HepG2 (cell line): ENCODE data around the gene METTL26. TPM values are rescaled to one million over a fixed set of nuclear protein-coding genes. Genes with fewer than 3 reads are reported as not detected.

ENCODE experiments used
- ATAC-seq: fragments of 200-7000 bp; cut with Tn5 transposase; 3 replicates; pipeline ENCODE4 v1.9.1; 2020; ENCODE audit warnings: mild to moderate bottlenecking, moderate library complexity
- BruUV-seq: library from RNA; stranded (reverse); fragments of 400-500 nt; replicated peaks from 2 replicates; lab custom pipeline; 2021; lab: Mats Ljungman, UMichigan
- CTCF ChIA-PET: fragments of 300-600 bp; formaldehyde crosslinking; extraction: SDS; loops from one replicate; lab custom pipeline; 2021; ENCODE audit warnings: low total read pairs, inconsistent platforms, low intra/inter-chr PET ratio; lab: Yijun Ruan, JAX
- POLR2A ChIA-PET: fragments of 350-600 bp; sonication (Branson Sonifier 250); formaldehyde crosslinking; loops from one replicate; lab custom pipeline; 2020; ENCODE audit warnings: antibody characterized with exemption, inconsistent platforms; lab: Yijun Ruan, JAX
- DNase-seq: peaks from one replicate; pipeline ENCODE4 v3.0.0-alpha.2; 2015; ENCODE audit warnings: low spot score
- FAIRE-seq: peaks from 3 replicates; lab custom pipeline; 2011; peaks lifted over from hg19 to GRCh38; lab: Jason Lieb, UNC
- H2AFZ ChIP-seq: one replicate; pipeline ENCODE4 v1.6.1; 2011; ENCODE audit warnings: low read length, inconsistent platforms
- H3K27ac ChIP-seq: fragments of 300-600 bp; 3 replicates; pipeline ENCODE4 v1.8.0; 2011; ENCODE audit warnings: mixed run types, mild to moderate bottlenecking, mixed read lengths, low read length, inconsistent platforms; ENCODE audit not compliant: insufficient read depth; ENCODE audit errors: extremely low read length
- H3K27me3 ChIP-seq, 2 experiments: fragments of 200-600 bp in 1 of 2; 2 replicates in 1 of 2; 3 replicates in 1 of 2; pipeline versions ENCODE4 v1.6.0 to v1.8.0; 2011; ENCODE audit warnings: low read length in 2 of 2, mild to moderate bottlenecking in 2 of 2, moderate library complexity in 2 of 2, inconsistent platforms in 1 of 2; ENCODE audit not compliant: insufficient read depth in 2 of 2, control insufficient read depth in 1 of 2
- H3K36me3 ChIP-seq, 2 experiments: fragments of 200-600 bp in 1 of 2; replicated peaks in 1 of 2; 2 replicates in 1 of 2; 3 replicates in 1 of 2; pipeline versions ENCODE4 v1.5.1 to v1.8.0; 2011; ENCODE audit warnings: low read length in 2 of 2, inconsistent platforms in 1 of 2; ENCODE audit not compliant: insufficient read depth in 2 of 2, control insufficient read depth in 1 of 2
- H3K4me1 ChIP-seq: 2 replicates; pipeline ENCODE4 v1.5.1; 2012; ENCODE audit warnings: low read length, inconsistent platforms; ENCODE audit not compliant: insufficient read depth
- H3K4me2 ChIP-seq: 2 replicates; pipeline ENCODE4 v1.6.0; 2011; ENCODE audit warnings: low read depth, low read length, inconsistent platforms
- H3K4me3 ChIP-seq, 3 experiments: fragments of 200-600 bp in 1 of 3; sonication (generic), shearing (Covaris generic) in 1 of 3; replicated peaks in 1 of 3; 2 replicates each; pipeline ENCODE4 v1.5.1; 2011 to 2016; ENCODE audit warnings: low read length in 3 of 3, inconsistent platforms in 2 of 3, low read depth in 2 of 3, mild to moderate bottlenecking in 2 of 3, control low read depth in 1 of 3, mixed read lengths in 1 of 3; ENCODE audit not compliant: insufficient read depth in 1 of 3
- H3K79me2 ChIP-seq: one replicate; pipeline ENCODE4 v1.6.1; 2011; ENCODE audit warnings: low read length, inconsistent platforms; ENCODE audit not compliant: insufficient read depth
- H3K9ac ChIP-seq: 2 replicates; pipeline ENCODE4 v1.6.0; 2011; ENCODE audit warnings: mild to moderate bottlenecking, low read depth, low read length, inconsistent platforms; ENCODE audit not compliant: insufficient read depth
- H3K9me3 ChIP-seq: 2 replicates; pipeline ENCODE4 v1.5.1; 2012; ENCODE audit warnings: mild to moderate bottlenecking, low read length
- H4K20me1 ChIP-seq: 2 replicates; pipeline ENCODE4 v1.6.0; 2011; ENCODE audit warnings: inconsistent platforms, mild to moderate bottlenecking, low read length, moderate library complexity; ENCODE audit not compliant: insufficient read depth
- PATZ1 ChIP-seq: sonication (generic); formaldehyde crosslinking; IDR thresholded peaks from 2 replicates; pipeline ENCODE4 v1.4.0; 2020; ENCODE audit warnings: missing genetic modification reagents
- ZNF281 ChIP-seq: sonication (generic); formaldehyde crosslinking; IDR thresholded peaks from 2 replicates; pipeline ENCODE4 v1.4.0; 2020; ENCODE audit warnings: missing genetic modification reagents, borderline replicate concordance
- WGBS: methylation state at CpG from one replicate; pipeline ENCODE4 v1.1.6; 2017; ENCODE audit warnings: low lambda C conversion rate; 5-methylcytosine and 5-hydroxymethylcytosine counted together
- in situ Hi-C: cut with HindIII; loops from 2 replicates; pipeline ENCODE4 v1.10.0; 2017; ENCODE audit warnings: low pct_unique_long_range_greater_than_20kb; ENCODE audit not compliant: extremely low pct_ligation_motif_present
- intact Hi-C: fragments of 100-400 bp; cut with micrococcal nuclease; formaldehyde crosslinking; loops from one replicate; pipeline ENCODE4 v1.10.0; 2022; ENCODE audit not compliant: unreplicated experiment
- polyA plus RNA-seq, 8 experiments: library from polyadenylated mRNA; depleted of rRNA in 3 of 8; stranded (reverse) in 7 of 8; unstranded in 1 of 8; fragments of >200 nt; fragmentation: Illumina TruSeq in 4 of 8; extraction: Trizol in 4 of 8; gene quantifications; 2 replicates each; pipeline versions ENCODE4 v1.2.1 to v1.2.3, GENCODE V29; 2011 to 2016; ENCODE audit warnings: low read depth in 4 of 8, missing spikeins in 1 of 8, mixed read lengths in 1 of 8; ENCODE audit not compliant: insufficient read depth in 1 of 8
- total RNA-seq, 5 experiments: library from RNA; depleted of rRNA; stranded (reverse); fragments of >200 nt; fragmentation: Illumina TruSeq; extraction: Trizol; gene quantifications; 2 replicates each; pipeline ENCODE4 v1.2.3, GENCODE V29; 2016; ENCODE audit warnings: low read depth in 1 of 5

Gene METTL26
- total and polyA plus RNA-seq, 2 of the 13 experiments (the other 11 are each of a cell fraction or from before 2014, with no cell fraction given), result 65.5 to 70.1 TPM

- Histone ChIP-seq H3K27me3 (no peaks in the 10 kb centered on the region), H3K4me3 (no peak overlapping the region), H3K36me3 (no peaks in the 10 kb centered on the region; a peak in 1 of 5 replicates), H3K9ac (no peak overlapping the region), H2AFZ (no peak overlapping the region), H3K9me3 (no peaks in the 10 kb centered on the region), H3K4me2 (no peak overlapping the region), H3K27ac (no peak overlapping the region), H4K20me1 (no peaks in the 10 kb centered on the region), H3K4me1 (peaks cover 49% of the 10 kb centered on the region), H3K79me2 (peaks cover 18% of the 10 kb centered on the region)
- in situ Hi-C loops (no loop called here), intact Hi-C loops (no loop called here)
- CTCF ChIA-PET, result no interaction called here
- no peak for FAIRE-seq
- 86% methylated on average over 5 of the region's 9 CpGs for WGBS
- POLR2A ChIA-PET, result interaction anchor here (1.1 to 1.6 kb wide), 2 partner anchors 10 to 41 kb away, joined by 3 to 4 read pairs; partner anchors contain the start of gene STUB1
- BruUV-seq, result no TSS peak
- TF ChIP-seq PATZ1 (CRISPR knock-in tag) (0 out of 2 replicates have a peak, but pooled peaks have one; percentile 36), ZNF281 (CRISPR knock-in tag) (no peak)
- ATAC-seq, result no peak
- no peak for DNase-seq
These were observed 2.7 kb upstream of the METTL26 start for GRCh38 chr16:638836-639235.
